GM12878 (cell line): ENCODE data around the gene GNG12. TPM values are rescaled to one million over a fixed set of nuclear protein-coding genes. Genes with fewer than 3 reads are reported as not detected.

Experiments used
- ATAC-seq: fragments of 200-7000 bp; cut with Tn5 transposase; 3 replicates; pipeline ENCODE4 v1.9.1; 2020; ENCODE audit warnings: mild to moderate bottlenecking, moderate library complexity
- BruUV-seq: library from RNA; stranded (reverse); fragments of 400-500 nt; replicated peaks from 2 replicates; lab custom pipeline; 2021; lab: Mats Ljungman, UMichigan
- CTCF ChIA-PET: fragments of 300-600 bp; sonication (Branson Sonifier 250); formaldehyde crosslinking; extraction: SDS; loops from one replicate; lab custom pipeline; 2021; ENCODE audit warnings: inconsistent platforms; lab: Yijun Ruan, JAX
- POLR2A ChIA-PET: fragments of 350-600 bp; formaldehyde crosslinking; extraction: SDS; loops from one replicate; lab custom pipeline; 2021; ENCODE audit warnings: inconsistent platforms; lab: Charles Lee
- RAD21 ChIA-PET: fragments of 300-600 bp; sonication (Branson Sonifier 250); formaldehyde crosslinking; loops from one replicate; lab custom pipeline; 2023; ENCODE audit warnings: antibody characterized with exemption; ENCODE audit not compliant: unreplicated experiment; lab: Charles Lee
- SMC1A ChIA-PET: fragments of 300-600 bp; sonication (Branson Sonifier 250); formaldehyde crosslinking; loops from one replicate; lab custom pipeline; 2023; ENCODE audit not compliant: unreplicated experiment, uncharacterized antibody; lab: Charles Lee
- DNase-seq: peaks from one replicate; pipeline ENCODE4 v3.0.0-alpha.2; 2011; ENCODE audit warnings: low read depth, low spot score
- FAIRE-seq: peaks from 3 replicates; lab custom pipeline; 2011; peaks lifted over from hg19 to GRCh38; lab: Jason Lieb, UNC
- H2AFZ ChIP-seq: 2 replicates; pipeline ENCODE4 v1.6.0; 2011; ENCODE audit warnings: low read depth, low read length, control low read depth; ENCODE audit not compliant: control insufficient read depth
- H3K27ac ChIP-seq: 2 replicates; pipeline ENCODE4 v1.5.1; 2011; ENCODE audit warnings: control low read depth; ENCODE audit not compliant: control insufficient read depth, insufficient read depth
- H3K27me3 ChIP-seq, 2 experiments: replicated peaks in 1 of 2; 2 replicates each; pipeline versions ENCODE4 v1.6.0 to v1.6.1; 2011; ENCODE audit warnings: low read length in 1 of 2; ENCODE audit not compliant: control insufficient read depth in 2 of 2, insufficient read depth in 2 of 2
- H3K36me3 ChIP-seq, 2 experiments: 2 replicates each; pipeline ENCODE4 v1.5.1; 2011; ENCODE audit warnings: low read length in 1 of 2; ENCODE audit not compliant: control insufficient read depth in 2 of 2, insufficient read depth in 2 of 2
- H3K4me1 ChIP-seq: 2 replicates; pipeline ENCODE4 v1.6.1; 2011; ENCODE audit warnings: mild to moderate bottlenecking, low read length, moderate library complexity, mixed read lengths; ENCODE audit not compliant: control insufficient read depth, insufficient read depth
- H3K4me2 ChIP-seq: 2 replicates; pipeline ENCODE4 v1.6.0; 2011; ENCODE audit warnings: control low read depth; ENCODE audit not compliant: control insufficient read depth, insufficient read depth
- H3K4me3 ChIP-seq: fragments of 200-600 bp; sonication (generic); 2 replicates; pipeline ENCODE4 v1.5.1; 2016
- H3K79me2 ChIP-seq: 2 replicates; pipeline ENCODE4 v1.6.0; 2011; ENCODE audit warnings: low read length; ENCODE audit not compliant: control insufficient read depth, insufficient read depth
- H3K9ac ChIP-seq: 2 replicates; pipeline ENCODE4 v1.8.0; 2011; ENCODE audit warnings: low read length, control low read depth, mixed read lengths; ENCODE audit not compliant: control insufficient read depth, insufficient read depth
- H3K9me3 ChIP-seq: replicated peaks from 3 replicates; pipeline ENCODE4 v1.5.1; 2011; ENCODE audit warnings: mild to moderate bottlenecking, low read length; ENCODE audit not compliant: control insufficient read depth, insufficient read depth
- H4K20me1 ChIP-seq: 2 replicates; pipeline ENCODE4 v1.6.0; 2011; ENCODE audit not compliant: control insufficient read depth, insufficient read depth
- ASH2L ChIP-seq: fragments of 300-600, 200-600 bp; sonication (generic); IDR thresholded peaks from 2 replicates; pipeline ENCODE4 v1.6.1; 2017; ENCODE audit warnings: low read depth, mild to moderate bottlenecking, borderline replicate concordance
- BCL11A ChIP-seq: IDR thresholded peaks from 2 replicates; pipeline ENCODE4 v1.6.1; 2011; ENCODE audit warnings: low read depth, low read length
- BCLAF1 ChIP-seq: fragments of 450-650 bp; IDR thresholded peaks from 2 replicates; pipeline ENCODE4 v1.6.1; 2017; ENCODE audit warnings: antibody characterized with exemption, mild to moderate bottlenecking, moderate library complexity
- BMI1 ChIP-seq: fragments of 450-650 bp; IDR thresholded peaks from 2 replicates; pipeline ENCODE4 v1.6.1; 2016; ENCODE audit warnings: mild to moderate bottlenecking, moderate library complexity, borderline replicate concordance
- CEBPB ChIP-seq, 2 experiments: fragments of 150-350 bp in 1 of 2; IDR thresholded peaks; 2 replicates each; pipeline ENCODE4 v1.6.1; 2012 to 2014; ENCODE audit warnings: low read depth in 2 of 2, low read length in 2 of 2, borderline replicate concordance in 1 of 2, inconsistent platforms in 1 of 2
- CREB1 ChIP-seq: IDR thresholded peaks from 2 replicates; pipeline ENCODE4 v1.6.1; 2012; ENCODE audit warnings: low read depth, mild to moderate bottlenecking, inconsistent platforms
- IRF5 ChIP-seq: fragments of 450-650 bp; IDR thresholded peaks from 2 replicates; pipeline ENCODE4 v1.6.1; 2017; ENCODE audit warnings: borderline replicate concordance
- KDM1A ChIP-seq: fragments of 200-600 bp; sonication (generic); IDR thresholded peaks from 2 replicates; pipeline ENCODE4 v1.6.1; 2016; ENCODE audit warnings: borderline replicate concordance
- MYB ChIP-seq: fragments of 150-350 bp; IDR thresholded peaks from 2 replicates; pipeline ENCODE4 v1.6.1; 2014; ENCODE audit warnings: mild to moderate bottlenecking, low read depth, low read length, borderline replicate concordance
- NBN ChIP-seq: fragments of 450-650 bp; IDR thresholded peaks from 2 replicates; pipeline ENCODE4 v1.6.1; 2016
- NR2C1 ChIP-seq: fragments of 450-650 bp; IDR thresholded peaks from 2 replicates; pipeline ENCODE4 v1.6.1; 2017; ENCODE audit warnings: antibody characterized with exemption, mild to moderate bottlenecking, moderate library complexity
- RBBP5 ChIP-seq: fragments of 200-600 bp; sonication (generic); conservative IDR thresholded peaks from 2 replicates; pipeline ENCODE4 v1.6.1; 2016
- RFX5 ChIP-seq: IDR thresholded peaks from 2 replicates; pipeline ENCODE4 v1.6.1; 2011; ENCODE audit warnings: low read depth, low read length, improper control_type of control experiment
- SMC3 ChIP-seq: IDR thresholded peaks from 2 replicates; pipeline ENCODE4 v1.6.1; 2011; ENCODE audit warnings: low read length, improper control_type of control experiment, borderline replicate concordance
- SRF ChIP-seq, 2 experiments: IDR thresholded peaks; 2 replicates each; pipeline ENCODE4 v1.6.1; 2011; ENCODE audit warnings: low read depth in 2 of 2, low read length in 2 of 2, mild to moderate bottlenecking in 1 of 2, moderate library complexity in 1 of 2
- ZBTB4 ChIP-seq: fragments of 450-650 bp; formaldehyde crosslinking; IDR thresholded peaks from 2 replicates; pipeline ENCODE4 v1.4.0; 2022; ENCODE audit warnings: mild to moderate bottlenecking, moderate library complexity
- ZNF24 ChIP-seq: fragments of 450-650 bp; IDR thresholded peaks from 2 replicates; pipeline ENCODE4 v1.6.1; 2017; ENCODE audit warnings: antibody characterized with exemption, mild to moderate bottlenecking
- WGBS: methylation state at CpG from one replicate; pipeline ENCODE4 v1.1.6; 2016; ENCODE audit warnings: low lambda C conversion rate; ENCODE audit not compliant: insufficient replicate concordance, insufficient coverage; ENCODE audit errors: missing lambda C conversion rate; 5-methylcytosine and 5-hydroxymethylcytosine counted together
- in situ Hi-C: fragments of 300-500 bp; cut with MboI; formaldehyde crosslinking; loops from 9 replicates; pipeline ENCODE4 v1.14.3; 2018; ENCODE audit warnings: mixed read lengths
- intact Hi-C: fragments of 100-400 bp; cut with micrococcal nuclease; formaldehyde crosslinking; loops from one replicate; pipeline ENCODE4 v1.14.2; 2022; ENCODE audit not compliant: unreplicated experiment
- polyA plus RNA-seq, 11 experiments: library from polyadenylated mRNA; depleted of rRNA in 4 of 11; unstranded in 6 of 11; stranded (reverse) in 5 of 11; fragments of >200 nt; fragmentation: Nextera tagmentation in 4 of 11; fragmentation: Illumina TruSeq in 1 of 11; extraction: Ambion mirVana in 4 of 11; extraction: Trizol in 1 of 11; gene quantifications; 1 replicate in 1 of 11; 2 replicates in 10 of 11; pipeline versions ENCODE4 v1.2.1 to v1.2.3, GENCODE V29; 2011 to 2016; ENCODE audit warnings: inconsistent platforms in 2 of 11, missing spikeins in 2 of 11, low read depth in 1 of 11
- total RNA-seq, 4 experiments: library from RNA; depleted of rRNA in 3 of 4; stranded (reverse); fragments of >200 nt in 3 of 4; fragmentation: Illumina TruSeq in 1 of 4; extraction: Trizol in 1 of 4; gene quantifications; 2 replicates each; pipeline versions ENCODE4 v1.2.1 to v1.2.3, GENCODE V29; 2013 to 2021

Gene GNG12
- total and polyA plus RNA-seq, 10 of the 15 experiments (the other 5 are each of a cell fraction or from before 2014, with no cell fraction given): 0.22 to 32.8 (median 0.35) TPM

GRCh38 chr1:67874501-67875111 is 41.3 kb upstream of the GNG12 start (continued):
- TF ChIP-seq BCLAF1: no peak

GRCh38 chr1:67869233-67869632 is 36.0 kb upstream of the GNG12 start:
- ChIA-PET CTCF (no interaction called here), POLR2A (interaction anchor here (0.5 kb wide), 1 partner anchor 40 kb away, joined by 5 read pairs; no protein-coding TSS in a partner anchor), SMC1A (no interaction called here), RAD21 (no interaction called here)
- DNase-seq: no peak
- H3K4me1 ChIP-seq: no peaks in the 10 kb centered on the region
- H3K27me3 ChIP-seq: no peaks in the 10 kb centered on the region; a peak in 1 of 4 replicates
- no peaks in the 10 kb centered on the region for H3K9me3 ChIP-seq
- H4K20me1 ChIP-seq: no peaks in the 10 kb centered on the region
- no TSS peak for BruUV-seq
- no peaks in the 10 kb centered on the region for H3K79me2 ChIP-seq
- H3K27ac ChIP-seq: no peak overlapping the region
- no peaks in the 10 kb centered on the region for H3K36me3 ChIP-seq
- no peak overlapping the region for H3K4me2 ChIP-seq
- H3K9ac ChIP-seq: no peak overlapping the region
- H3K4me3 ChIP-seq: no peak overlapping the region
- intact Hi-C loops: no loop called here
- in situ Hi-C loops: no loop called here
- no peak for ATAC-seq
- 0% methylated on average over 1 of the region's 1 CpG for WGBS
- no peak overlapping the region for H2AFZ ChIP-seq
- no peak for FAIRE-seq
- TF ChIP-seq RBBP5 (no peak), KDM1A (no peak), NR2C1 (no peak), CEBPB (IDR thresholded peaks at IDR 0.05; ENCODE audit: borderline replicate concordance in 1 of 2, low read depth in 2 of 2, low read length in 2 of 2) (no peak), IRF5 (no peak), ASH2L (no peak), BCL11A (no peak), SMC3 (no peak), MYB (no peak), CREB1 (no peak), ZNF24 (no peak), NBN (no peak), RFX5 (no peak), SRF (IDR thresholded peaks at IDR 0.05; ENCODE audit: low read depth in 2 of 2, low read length in 2 of 2) (no peak), ZBTB4 (CRISPR knock-in tag) (no peak), BMI1 (no peak)
